Activated CD8-positive, alpha-beta memory T cell treated with anti-CD3 and anti-CD28 coated beads for 4 hours (primary cell): ENCODE measurements around the gene PCDHA5.
"Not testable (repeated sequence)": the region's sequence is repeated elsewhere in the genome, so short reads cannot be mapped to it uniquely, and the experiment has no call there.

ENCODE experiments used
- DNase-seq, 2 donors: peaks; one replicate each; pipeline ENCODE4 v3.0.0-alpha.2; 2020; ENCODE audit warnings: low read depth in 2 of 2

PCDHA5 gene

DNA sequence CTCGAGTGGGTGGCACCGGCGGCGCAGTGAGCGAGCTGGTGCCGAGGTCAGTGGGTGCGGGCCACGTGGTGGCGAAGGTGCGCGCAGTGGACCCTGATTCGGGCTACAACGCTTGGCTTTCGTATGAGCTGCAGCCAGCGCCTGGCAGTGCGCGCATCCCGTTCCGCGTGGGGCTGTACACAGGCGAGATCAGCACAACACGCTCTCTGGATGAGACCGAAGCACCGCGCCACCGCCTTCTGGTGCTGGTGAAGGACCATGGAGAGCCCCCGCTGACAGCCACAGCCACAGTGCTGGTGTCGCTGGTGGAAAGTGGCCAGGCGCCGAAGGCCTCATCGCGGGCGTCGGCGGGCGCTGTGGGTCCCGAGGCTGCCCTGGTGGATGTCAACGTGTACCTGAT is 2.1 kb downstream of the PCDHA5 start:
- no peak for DNase-seq

DNA sequence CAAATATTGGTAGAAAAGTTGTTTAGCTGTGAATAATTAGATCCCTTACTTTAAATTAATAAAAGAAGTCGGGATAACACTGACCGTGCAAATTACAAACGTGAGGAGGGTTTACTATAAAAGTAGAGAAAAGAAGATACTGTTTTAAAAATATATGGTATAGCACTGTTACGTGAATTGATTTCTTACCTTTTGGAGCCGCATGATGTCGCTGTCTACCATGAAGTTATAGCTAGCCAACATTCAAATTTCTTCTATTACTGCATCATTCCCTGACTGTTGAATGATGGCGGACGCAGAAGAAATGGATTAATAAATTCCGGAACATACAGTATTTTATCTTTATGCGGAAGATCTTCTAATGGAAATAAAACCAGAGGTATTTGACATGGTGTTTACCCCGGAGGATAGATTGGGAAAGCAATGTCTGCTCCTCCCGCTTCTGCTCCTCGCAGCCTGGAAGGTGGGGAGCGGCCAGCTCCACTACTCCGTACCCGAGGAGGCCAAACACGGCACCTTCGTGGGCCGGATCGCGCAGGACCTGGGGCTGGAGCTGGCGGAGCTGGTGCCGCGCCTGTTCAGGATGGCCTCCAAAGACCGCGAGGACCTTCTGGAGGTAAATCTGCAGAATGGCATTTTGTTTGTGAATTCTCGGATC is 6.4 kb downstream of the PCDHA5 start, which contains the start of gene PCDHA6:
Gene PCDHA6, plus strand, starts transcription at position 257 of the 658 bp plus-strand sequence. Its CDS starts 132 bp downstream, at position 389.
- DNase-seq, result no peak

DNA sequence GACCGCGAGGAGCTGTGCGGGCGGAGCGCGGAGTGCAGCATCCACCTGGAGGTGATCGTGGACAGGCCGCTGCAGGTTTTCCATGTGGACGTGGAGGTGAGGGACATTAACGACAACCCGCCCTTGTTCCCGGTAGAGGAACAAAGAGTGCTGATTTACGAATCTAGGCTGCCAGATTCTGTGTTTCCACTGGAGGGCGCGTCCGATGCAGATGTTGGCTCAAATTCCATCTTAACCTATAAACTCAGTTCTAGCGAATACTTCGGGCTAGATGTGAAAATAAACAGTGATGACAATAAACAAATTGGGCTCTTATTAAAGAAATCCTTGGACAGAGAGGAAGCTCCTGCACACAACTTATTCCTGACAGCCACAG is 6.9 kb downstream of the PCDHA5 start:
- no peak for DNase-seq

DNA sequence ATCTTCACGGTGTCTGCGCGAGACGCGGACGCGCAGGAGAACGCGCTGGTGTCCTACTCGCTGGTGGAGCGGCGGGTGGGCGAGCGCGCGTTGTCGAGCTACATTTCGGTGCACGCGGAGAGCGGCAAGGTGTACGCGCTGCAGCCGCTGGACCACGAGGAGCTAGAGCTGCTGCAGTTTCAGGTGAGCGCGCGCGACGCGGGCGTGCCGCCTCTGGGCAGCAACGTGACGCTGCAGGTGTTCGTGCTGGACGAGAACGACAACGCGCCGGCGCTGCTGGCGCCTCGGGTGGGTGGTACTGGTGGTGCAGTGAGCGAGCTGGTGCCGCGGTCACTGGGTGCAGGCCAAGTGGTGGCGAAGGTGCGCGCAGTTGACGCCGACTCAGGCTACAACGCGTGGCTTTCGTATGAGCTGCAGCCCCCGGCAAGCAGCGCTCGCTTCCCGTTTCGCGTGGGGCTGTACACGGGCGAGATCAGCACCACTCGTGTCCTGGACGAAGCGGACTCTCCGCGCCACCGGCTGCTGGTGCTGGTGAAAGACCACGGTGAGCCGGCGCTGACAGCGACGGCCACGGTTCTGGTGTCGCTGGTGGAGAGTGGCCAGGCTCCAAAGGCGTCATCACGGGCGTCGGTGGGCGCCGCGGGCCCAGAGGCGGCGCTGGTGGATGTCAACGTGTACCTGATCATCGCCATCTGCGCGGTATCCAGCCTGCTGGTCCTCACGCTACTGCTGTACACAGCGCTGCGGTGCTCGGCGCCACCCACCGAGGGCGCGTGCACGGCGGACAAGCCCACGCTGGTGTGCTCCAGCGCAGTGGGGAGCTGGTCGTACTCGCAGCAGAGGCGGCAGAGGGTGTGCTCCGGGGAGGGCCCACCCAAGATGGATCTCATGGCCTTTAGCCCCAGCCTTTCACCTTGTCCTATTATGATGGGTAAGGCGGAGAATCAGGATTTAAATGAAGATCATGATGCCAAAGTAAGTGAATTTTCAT is 8.4 kb downstream of the PCDHA5 start:
- DNase-seq, result not testable (repeated sequence)

DNA sequence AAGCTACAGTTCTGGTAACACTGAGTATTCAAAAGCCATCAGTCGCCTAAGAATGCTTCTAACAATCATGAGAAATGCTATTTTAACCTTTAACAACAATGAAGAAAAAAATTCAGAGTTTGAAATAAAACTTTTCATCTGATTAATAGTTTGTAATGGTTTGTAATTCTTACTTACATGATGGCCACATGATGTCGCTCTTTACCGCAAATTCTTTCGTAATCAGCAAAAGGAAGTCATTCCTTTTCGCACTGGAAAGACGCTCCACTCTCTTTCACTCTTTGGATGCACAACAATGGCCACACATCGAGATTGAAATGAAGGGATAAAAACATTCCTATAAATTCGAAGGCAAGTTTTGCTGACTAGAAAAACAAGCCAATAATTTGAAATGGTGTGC is 12.6 kb downstream of the PCDHA5 start, which contains the start of gene PCDHA7:
Gene PCDHA7, plus strand, starts transcription at position 277 of the 400 bp plus-strand sequence. Its CDS starts 115 bp downstream, at position 392.
- no peak for DNase-seq

DNA sequence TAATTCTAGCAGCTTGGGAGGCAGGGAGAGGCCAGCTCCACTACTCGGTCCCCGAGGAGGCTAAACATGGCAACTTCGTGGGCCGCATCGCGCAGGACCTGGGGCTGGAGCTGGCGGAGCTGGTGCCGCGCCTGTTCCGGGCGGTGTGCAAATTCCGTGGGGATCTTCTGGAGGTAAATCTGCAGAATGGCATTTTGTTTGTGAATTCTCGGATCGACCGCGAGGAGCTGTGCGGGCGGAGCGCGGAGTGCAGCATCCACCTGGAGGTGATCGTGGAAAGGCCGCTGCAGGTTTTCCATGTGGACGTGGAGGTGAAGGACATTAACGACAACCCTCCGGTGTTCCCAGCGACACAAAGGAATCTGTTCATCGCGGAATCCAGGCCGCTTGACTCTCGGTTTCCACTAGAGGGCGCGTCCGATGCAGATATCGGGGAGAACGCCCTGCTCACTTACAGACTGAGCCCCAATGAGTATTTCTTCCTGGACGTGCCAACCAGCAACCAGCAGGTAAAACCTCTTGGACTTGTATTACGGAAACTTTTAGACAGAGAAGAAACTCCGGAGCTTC is 13.1 kb downstream of the PCDHA5 start:
- DNase-seq, result not testable (repeated sequence)

DNA sequence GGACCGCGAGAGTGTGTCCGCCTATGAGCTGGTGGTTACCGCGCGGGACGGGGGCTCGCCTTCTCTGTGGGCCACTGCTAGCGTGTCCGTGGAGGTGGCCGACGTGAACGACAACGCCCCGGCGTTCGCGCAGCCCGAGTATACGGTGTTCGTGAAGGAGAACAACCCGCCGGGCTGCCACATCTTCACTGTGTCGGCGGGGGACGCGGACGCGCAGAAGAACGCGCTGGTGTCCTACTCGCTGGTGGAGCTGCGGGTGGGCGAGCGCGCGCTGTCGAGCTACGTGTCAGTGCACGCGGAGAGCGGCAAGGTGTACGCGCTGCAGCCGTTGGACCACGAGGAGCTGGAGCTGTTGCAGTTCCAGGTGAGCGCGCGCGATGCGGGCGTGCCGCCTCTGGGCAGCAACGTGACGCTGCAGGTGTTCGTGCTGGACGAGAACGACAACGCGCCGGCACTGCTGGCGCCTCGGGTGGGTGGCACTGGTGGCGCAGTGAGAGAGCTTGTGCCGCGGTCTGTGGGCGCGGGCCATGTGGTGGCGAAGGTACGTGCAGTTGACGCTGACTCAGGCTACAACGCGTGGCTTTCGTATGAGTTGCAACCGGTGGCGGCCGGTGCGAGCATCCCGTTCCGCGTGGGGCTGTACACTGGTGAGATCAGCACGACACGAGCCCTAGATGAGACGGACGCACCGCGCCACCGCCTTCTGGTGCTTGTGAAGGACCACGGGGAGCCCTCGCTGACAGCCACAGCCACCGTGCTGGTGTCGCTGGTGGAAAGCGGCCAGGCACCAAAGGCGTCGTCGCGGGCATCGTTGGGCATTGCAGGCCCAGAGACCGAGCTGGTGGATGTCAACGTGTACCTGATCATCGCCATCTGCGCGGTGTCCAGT is 14.5 kb downstream of the PCDHA5 start:
- no peak for DNase-seq

DNA sequence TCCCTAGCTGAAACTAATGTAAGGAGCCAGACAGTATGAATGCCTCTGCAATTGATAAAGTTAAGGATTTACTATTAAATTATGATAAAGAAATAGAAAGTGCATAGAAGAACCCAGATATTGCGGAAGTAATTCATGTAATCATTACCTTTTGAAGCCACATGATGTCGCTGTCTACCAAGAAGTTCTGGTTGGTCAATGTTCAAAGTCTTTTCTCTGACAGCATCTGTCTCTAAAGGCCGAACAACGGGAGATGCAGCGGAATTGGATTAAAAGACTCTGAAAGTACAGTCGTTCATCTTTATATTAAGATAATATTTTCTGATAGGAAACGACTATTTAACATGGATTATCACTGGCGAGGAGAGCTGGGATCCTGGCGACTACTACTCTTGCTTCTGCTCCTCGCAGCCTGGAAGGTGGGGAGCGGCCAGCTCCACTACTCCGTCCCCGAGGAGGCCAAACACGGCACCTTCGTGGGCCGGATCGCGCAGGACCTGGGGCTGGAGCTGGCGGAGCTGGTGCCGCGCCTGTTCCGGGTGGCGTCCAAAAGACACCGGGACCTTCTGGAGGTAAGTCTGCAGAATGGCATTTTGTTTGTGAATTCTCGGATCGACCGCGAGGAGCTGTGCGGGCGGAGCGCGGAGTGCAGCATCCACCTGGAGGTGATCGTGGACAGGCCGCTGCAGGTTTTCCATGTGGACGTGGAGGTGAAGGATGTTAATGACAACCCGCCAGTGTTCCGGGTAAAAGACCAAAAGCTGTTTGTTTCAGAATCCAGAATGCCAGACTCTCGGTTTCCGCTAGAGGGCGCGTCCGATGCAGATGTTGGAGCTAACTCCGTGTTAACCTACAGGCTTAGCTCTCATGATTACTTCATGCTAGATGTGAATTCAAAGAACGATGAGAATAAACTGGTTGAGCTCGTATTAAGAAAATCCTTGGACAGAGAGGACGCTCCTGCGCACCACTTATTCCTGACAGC is 19.9 kb downstream of the PCDHA5 start, which contains the start of gene PCDHA8:
Gene PCDHA8, plus strand, starts transcription at position 210 of the 985 bp plus-strand sequence. Its CDS starts 135 bp downstream, at position 345.
- no peak for DNase-seq

DNA sequence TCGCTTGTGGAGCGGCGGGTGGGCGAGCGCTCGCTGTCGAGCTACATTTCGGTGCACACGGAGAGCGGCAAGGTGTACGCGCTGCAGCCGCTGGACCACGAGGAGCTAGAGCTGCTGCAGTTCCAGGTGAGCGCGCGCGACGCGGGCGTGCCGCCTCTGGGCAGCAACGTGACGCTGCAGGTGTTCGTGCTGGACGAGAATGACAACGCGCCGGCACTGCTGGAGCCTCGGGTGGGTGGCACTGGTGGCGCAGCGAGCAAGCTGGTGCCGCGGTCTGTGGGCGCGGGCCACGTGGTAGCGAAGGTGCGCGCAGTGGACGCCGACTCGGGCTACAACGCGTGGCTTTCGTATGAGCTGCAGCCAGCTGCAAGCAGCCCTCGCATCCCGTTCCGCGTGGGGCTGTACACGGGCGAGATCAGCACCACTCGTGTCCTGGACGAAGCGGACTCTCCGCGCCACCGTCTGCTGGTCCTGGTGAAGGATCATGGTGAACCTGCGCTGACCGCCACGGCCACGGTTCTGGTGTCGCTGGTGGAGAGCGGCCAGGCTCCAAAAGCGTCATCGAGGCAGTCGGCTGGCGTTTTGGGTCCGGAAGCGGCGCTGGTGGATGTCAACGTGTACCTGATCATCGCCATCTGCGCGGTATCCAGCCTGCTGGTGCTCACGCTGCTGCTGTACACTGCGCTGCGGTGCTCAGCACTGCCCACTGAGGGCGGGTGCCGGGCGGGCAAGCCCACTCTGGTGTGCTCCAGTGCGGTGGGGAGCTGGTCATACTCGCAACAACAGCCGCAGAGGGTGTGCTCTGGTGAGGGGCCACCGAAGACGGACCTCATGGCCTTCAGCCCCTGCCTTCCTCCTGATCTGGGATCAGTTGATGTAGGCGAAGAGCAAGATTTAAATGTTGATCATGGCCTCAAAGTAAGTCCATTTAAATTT is 21.7 kb downstream of the PCDHA5 start:
- DNase-seq, result no peak

DNA sequence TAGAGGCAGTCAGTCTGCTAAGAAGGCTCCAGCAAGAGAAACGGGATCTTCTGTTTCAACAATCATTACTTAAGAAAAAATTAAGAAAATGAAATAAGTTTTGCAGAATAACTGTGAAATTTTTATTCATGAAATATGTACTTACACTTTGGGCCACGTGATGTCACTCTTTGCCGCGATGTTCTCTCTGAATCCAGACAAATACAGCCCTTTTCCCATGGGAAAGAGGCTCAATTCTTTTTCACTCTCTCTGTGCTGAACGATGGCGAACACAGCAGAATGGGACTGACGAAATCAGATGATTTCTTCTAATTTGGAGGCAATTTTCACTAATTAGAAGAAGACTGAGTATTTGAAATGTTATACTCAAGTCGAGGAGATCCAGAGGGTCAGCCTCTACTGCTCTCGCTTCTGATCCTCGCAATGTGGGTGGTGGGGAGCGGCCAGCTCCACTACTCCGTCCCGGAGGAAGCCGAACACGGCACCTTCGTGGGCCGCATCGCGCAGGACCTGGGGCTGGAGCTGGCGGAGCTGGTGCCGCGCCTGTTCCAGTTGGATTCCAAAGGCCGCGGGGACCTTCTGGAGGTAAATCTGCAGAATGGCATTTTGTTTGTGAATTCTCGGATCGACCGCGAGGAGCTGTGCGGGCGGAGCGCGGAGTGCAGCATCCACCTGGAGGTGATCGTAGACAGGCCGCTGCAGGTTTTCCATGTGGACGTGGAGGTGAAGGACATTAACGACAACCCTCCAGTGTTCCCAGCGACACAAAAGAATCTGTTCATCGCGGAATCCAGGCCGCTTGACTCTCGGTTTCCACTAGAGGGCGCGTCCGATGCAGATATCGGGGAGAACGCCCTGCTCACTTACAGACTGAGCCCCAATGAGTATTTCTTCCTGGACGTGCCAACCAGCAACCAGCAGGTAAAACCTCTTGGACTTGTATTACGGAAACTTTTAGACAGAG is 27.0 kb downstream of the PCDHA5 start, which contains the start of gene PCDHA9:
Gene PCDHA9, plus strand, starts transcription at position 244 of the 964 bp plus-strand sequence. Its CDS starts 114 bp downstream, at position 358.
- DNase-seq, result not testable (repeated sequence)

DNA sequence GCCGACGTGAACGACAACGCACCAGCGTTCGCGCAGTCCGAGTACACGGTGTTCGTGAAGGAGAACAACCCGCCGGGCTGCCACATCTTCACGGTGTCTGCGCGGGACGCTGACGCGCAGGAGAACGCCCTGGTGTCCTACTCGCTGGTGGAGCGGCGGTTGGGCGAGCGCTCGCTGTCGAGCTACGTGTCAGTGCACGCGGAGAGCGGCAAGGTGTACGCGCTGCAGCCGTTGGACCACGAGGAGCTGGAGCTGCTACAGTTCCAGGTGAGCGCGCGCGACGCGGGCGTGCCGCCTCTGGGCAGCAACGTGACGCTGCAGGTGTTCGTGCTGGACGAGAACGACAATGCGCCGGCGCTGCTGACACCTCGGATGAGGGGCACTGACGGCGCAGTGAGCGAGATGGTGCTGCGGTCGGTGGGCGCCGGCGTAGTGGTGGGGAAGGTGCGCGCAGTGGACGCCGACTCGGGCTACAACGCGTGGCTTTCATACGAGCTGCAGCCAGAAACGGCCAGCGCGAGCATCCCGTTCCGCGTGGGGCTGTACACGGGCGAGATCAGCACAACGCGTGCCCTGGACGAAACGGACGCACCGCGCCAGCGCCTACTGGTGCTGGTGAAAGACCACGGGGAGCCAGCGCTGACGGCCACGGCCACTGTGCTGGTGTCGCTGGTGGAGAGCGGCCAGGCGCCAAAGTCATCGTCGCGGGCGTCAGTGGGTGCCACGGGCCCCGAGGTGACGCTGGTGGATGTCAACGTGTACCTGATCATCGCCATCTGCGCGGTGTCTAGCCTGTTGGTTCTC is 28.6 kb downstream of the PCDHA5 start:
- DNase-seq, result not testable (repeated sequence)

DNA sequence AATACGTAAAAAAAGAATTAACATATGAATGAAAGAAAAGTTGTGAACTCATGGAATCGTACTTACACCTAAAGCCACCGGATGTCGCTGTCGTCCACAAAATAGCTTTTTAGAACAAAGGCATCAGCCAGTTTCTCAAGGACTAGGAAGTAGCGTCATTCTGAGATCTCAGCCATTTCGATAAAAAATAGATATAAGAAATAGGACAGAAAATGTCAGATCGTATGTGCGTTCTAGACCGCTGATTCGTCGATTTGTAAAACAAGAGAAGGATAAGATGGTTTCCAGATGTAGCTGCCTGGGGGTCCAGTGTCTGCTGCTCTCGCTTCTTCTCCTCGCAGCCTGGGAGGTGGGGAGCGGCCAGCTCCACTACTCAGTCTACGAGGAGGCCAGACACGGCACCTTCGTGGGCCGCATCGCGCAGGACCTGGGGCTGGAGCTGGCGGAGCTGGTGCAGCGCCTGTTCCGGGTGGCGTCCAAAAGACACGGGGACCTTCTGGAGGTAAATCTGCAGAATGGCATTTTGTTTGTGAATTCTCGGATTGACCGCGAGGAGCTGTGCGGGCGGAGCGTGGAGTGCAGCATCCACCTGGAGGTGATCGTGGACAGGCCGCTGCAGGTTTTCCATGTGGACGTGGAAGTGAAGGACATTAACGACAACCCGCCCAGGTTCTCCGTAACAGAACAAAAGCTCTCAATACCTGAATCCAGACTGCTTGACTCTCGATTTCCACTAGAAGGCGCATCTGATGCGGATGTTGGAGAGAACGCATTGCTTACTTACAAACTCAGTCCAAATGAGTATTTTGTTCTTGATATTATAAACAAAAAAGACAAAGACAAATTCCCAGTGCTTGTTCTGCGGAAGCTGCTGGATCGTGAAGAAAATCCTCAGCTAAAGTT is 34.6 kb downstream of the PCDHA5 start, which contains the start of gene PCDHA10:
Gene PCDHA10, plus strand, starts transcription at position 126 of the 903 bp plus-strand sequence. Its CDS starts 152 bp downstream, at position 278.
- no peak for DNase-seq

DNA sequence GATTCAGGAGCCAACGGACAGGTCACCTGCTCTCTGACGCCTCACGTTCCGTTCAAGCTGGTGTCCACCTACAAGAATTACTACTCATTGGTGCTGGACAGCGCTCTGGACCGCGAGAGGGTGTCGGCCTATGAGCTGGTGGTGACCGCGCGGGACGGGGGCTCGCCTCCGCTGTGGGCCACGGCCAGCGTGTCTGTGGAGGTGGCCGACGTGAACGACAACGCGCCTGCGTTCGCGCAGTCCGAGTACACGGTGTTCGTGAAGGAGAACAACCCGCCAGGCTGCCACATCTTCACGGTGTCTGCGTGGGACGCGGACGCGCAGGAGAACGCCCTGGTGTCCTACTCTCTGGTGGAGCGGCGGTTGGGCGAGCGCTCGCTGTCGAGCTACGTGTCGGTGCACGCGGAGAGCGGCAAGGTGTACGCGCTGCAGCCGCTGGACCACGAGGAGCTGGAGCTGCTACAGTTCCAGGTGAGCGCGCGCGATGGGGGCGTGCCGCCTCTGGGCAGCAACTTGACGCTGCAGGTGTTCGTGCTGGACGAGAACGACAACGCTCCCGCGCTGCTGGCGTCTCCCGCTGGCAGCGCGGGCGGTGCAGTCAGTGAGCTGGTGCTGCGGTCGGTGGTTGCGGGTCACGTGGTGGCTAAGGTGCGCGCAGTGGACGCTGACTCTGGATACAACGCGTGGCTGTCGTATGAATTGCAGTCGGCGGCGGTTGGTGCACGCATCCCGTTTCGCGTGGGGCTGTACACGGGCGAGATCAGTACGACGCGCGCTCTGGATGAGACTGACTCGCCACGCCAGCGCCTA is 36.0 kb downstream of the PCDHA5 start:
- DNase-seq, result no peak

DNA sequence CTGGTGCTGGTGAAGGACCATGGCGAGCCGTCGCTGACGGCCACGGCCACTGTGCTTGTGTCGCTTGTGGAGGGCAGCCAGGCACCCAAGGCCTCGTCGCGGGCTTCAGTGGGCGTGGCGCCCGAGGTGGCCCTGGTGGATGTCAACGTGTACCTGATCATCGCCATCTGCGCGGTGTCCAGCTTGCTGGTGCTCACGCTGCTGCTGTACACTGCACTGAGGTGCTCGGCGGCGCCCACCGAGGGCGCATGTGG is 36.5 kb downstream of the PCDHA5 start:
- DNase-seq, result no peak
